Measurements from ENCODE around the gene FHL3. TPM values are rescaled to one million over a fixed set of nuclear protein-coding genes. Genes with fewer than 3 reads are reported as not detected.

The FHL3 gene
- total RNA-seq, 1 donor from 2014 or later, result 22.3 TPM

DNA sequence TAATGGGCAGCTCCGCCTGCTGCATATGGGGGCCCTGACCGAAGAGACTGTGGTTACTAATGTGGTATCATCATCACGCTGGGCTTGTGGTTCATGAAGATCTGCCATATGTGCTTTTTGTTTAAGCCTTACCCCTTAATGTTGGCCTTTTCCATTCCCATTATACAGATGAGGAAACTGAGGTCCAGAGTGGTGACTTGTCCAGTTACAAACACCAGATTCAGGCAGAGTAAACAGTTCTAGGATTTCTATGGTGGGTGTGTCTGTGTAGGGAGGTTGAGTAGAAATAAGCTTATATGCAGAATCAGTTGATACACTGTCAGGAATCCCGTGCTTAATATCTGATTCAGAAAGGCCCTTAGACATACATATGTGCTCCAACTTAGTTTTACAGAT lies 7.9 kb upstream of the FHL3 start:
- DNase-seq (ENCODE audit: low read depth), result no peak

DNA sequence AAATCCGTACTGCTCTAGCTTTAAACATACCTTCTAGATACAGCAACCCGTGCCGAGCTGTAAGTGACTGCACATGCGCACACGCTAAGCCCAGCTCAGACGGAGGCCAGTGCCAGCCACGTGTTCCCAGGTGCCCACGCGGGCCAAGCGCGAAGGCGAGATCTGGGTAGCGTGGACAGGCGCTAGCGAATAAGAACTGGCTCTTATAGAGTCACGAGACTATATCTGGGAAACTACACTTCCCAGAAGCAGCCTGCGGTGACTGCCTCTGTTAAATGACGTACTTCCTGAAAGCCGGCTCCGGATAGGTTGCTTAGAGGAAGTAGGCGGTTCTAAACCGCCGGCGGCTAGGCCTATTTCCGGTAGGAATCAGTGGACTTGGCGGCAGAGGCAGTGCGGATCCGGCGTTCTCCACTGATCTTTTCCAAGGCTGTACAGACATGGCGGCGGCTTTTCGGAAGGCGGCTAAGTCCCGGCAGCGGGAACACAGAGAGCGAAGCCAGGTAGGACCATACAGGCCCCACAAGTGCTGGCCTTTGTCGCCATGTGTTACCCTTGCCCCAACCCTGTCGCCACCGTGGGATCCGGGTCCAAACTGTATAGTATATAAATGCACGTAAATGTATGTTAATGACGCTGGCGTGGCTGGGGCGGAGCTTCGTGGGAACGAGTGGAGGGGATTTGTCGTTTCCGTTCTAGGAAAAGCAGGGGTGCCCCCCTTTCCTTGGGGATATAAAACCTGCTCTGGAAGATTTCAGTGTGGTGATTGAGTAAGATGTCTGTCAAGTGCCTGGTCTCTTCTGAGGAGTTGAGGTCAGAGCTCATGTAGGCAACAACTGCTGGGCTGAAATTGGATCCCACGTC lies 7.3 kb upstream of the FHL3 start, which contains the start of gene UTP11:
Gene UTP11 (plus strand): TSS at position 372 of the 864 bp plus-strand sequence. CDS start 69 bp downstream, at position 441.
- peak; percentile 99 for DNase-seq (ENCODE audit: low read depth)

DNA sequence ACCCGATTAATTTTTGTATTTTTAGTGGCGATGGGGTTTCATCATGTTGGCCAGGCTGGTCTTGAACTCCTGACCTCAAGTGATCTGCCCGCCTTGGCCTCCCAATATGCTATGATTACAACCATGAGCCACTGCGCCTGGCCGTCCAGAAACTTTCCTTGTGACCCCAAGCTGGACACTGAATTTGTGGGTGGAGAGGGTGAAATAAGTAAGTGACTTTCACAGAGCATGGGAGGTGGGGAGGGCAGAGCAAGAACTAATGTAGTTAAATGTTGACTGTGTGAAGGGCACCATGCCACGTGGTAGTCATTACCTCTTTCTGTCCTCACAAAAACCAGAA lies 4.5 kb upstream of the FHL3 start:
- DNase-seq (ENCODE audit: low read depth), result no peak

- peak; percentile 61 for DNase-seq (ENCODE audit: low read depth)
These were observed 4.0 kb upstream of the FHL3 start for GRCh38 chr1:38009088-38009840.

GRCh38 chr1:38006008-38006828 lies 904 bp upstream of the FHL3 start:
- no peak for DNase-seq (ENCODE audit: low read depth)

GRCh38 chr1:38004284-38005108 lies 818 bp downstream of the FHL3 start:
- no peak for DNase-seq (ENCODE audit: low read depth)

- peak; percentile 26 for DNase-seq (ENCODE audit: low read depth)
These were observed 1.8 kb downstream of the FHL3 start for GRCh38 chr1:38003261-38004250.

DNA sequence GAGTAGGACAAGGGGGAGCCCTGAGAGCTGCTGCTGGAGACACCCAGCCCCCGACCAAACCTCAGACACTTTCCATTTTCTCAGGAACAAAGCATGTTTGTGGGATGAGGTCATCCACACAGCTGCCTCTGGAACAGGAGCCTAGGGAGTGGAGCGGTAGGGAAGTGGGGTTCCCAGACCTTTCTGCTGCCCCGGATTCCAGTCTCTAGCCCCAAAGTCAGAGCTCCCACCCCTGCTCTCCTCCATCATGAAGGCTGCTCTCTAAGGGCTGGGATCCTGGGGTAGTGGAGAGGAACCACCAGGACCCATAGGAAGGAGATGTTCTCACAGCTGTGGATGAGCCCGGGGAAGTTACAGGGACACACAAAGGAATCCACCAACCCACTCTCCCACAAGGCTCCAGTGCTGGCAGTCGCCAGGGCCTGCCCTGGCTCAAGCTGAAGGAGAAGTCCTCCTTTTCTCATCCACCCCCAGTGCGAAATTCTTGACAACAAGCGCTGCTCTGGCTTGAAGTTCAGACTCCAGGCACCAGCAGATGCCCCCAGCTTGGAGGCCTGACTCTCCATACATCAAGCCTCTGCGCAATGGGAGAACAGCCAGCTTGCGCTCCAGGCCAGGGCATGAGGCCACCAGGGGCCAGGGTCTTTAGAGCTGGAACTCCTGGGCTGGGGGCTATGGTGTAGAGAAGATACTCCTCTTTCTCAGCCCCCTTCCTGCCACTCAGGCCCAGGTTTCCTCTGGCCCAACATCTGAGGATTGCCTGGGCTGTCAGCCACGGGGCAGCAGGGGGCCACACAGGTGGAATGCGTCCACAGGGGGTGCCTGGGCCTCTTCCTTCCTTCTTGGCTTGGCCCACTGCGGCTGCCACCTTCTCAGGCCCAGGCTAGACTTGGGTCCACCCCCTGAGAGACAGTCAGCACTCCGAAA lies 4.5 kb downstream of the FHL3 start:
- DNase-seq (ENCODE audit: low read depth), result peak; percentile 79

GRCh38 chr1:38000233-38000528 lies 5.1 kb downstream of the FHL3 start:
- DNase-seq (ENCODE audit: low read depth), result no peak

DNA sequence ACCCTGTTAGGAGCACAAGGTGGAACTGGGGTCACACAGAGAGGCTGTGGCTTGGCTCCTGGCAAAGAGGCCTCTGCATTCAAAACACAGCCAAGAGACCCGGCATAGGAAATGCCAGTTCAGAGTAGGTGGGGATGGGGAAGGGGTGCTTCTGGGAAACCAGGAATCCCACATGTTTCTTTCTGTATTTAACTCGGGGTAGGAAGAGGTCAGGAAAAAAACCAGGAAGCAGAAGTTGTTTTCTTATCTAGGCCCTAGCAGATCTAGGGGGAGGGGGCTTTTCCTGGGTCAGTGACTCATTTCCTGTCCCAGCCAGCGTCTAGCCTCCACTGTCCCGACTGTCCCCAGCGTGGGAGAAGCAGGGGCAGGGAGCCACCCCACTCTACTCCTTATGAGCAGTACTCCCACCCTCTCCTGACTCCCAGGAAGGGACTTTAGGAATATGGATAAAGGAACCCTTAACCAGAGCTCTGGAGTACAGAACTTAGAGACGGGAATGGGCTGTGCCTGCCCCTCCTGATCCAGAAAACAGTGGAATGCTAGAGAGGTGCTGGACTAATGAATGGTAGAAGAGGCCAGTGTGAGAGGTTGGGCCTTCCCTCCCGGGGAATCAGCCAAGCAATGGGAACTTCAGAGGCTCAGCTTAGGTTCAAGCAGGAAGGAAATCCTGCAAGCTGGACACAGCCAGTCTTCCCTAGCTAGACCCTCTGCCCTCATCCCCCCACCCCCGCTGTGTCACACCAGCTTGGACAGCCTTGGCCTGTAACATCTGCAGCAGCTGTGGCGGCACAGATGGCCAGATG lies 5.7 kb downstream of the FHL3 start:
- peak; percentile 75 for DNase-seq (ENCODE audit: low read depth)

- DNase-seq (ENCODE audit: low read depth), result no peak
These were observed 6.3 kb downstream of the FHL3 start for GRCh38 chr1:37998913-37999429.

- DNase-seq (ENCODE audit: low read depth), result no peak
These were observed 7.1 kb downstream of the FHL3 start for GRCh38 chr1:37998089-37998808.

GRCh38 chr1:37997256-37998088 lies 7.8 kb downstream of the FHL3 start:
- DNase-seq (ENCODE audit: low read depth), result no peak

DNA sequence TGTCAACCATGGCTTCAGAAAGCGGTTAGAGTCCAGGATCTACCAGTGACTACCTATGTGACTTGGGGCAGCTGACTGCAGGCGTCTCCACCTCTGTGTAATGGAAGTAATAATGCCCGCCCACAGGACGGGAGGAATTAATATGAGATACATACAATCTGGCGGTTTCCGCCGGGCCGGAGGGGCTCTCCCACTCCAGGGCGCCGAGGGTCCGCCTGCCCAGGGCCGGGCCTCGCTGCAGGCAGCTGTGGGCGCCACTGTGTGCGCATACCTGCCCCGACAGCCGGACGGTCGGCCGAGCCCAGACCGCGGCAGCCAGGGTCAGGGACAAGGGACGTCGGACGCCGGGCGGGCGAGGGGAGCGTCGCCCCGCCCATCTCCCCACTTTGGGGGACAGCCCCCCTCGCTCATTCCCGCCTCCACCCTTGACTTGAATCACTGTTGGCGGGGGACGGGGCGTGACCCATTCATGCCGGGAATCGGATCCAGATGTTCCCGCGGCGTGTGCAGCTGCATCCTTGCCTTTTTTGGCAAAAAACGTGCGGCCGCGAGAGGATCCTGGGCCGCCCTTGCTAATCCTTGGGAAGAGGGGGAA lies 9.5 kb downstream of the FHL3 start:
- no peak for DNase-seq (ENCODE audit: low read depth)

GRCh38 chr1:37994886-37995566 lies 10.3 kb downstream of the FHL3 start:
- no peak for DNase-seq (ENCODE audit: low read depth)

Data from renal cortical epithelial cell (primary cell).